IMR-90 (cell line): ENCODE measurements around the gene CABP2. TPM values are rescaled to one million over a fixed set of nuclear protein-coding genes. Genes with fewer than 3 reads are reported as not detected.

Experiments used
- ATAC-seq: fragments of 200-7000 bp; cut with Tn5 transposase; 2 replicates; pipeline ENCODE4 v1.9.1; 2020; ENCODE audit warnings: low read depth, mild to moderate bottlenecking, moderate library complexity
- BruUV-seq: library from RNA; stranded (reverse); fragments of 400-500 nt; replicated peaks from 2 replicates; lab custom pipeline; 2021; lab: Mats Ljungman, UMichigan
- CTCF ChIA-PET: fragments of 300-600 bp; formaldehyde crosslinking; extraction: SDS; loops from one replicate; lab custom pipeline; 2021; ENCODE audit warnings: antibody characterized with exemption; lab: Yijun Ruan, JAX
- POLR2A ChIA-PET: fragments of 300-600 bp; sonication (Branson Sonifier 250); formaldehyde crosslinking; loops from one replicate; lab custom pipeline; 2022; ENCODE audit warnings: antibody characterized with exemption; ENCODE audit not compliant: unreplicated experiment; lab: Charles Lee
- DNase-seq: peaks from one replicate; pipeline ENCODE4 v3.0.0; 2013
- H2AFZ ChIP-seq: replicated peaks from 2 replicates; pipeline ENCODE3; 2013; ENCODE audit warnings: low read length, mild to moderate bottlenecking; ENCODE audit not compliant: poor library complexity
- H2AK5ac ChIP-seq: 2 replicates; pipeline ENCODE4 v1.6.1; 2013; ENCODE audit warnings: low read depth, low read length, inconsistent platforms
- H2AK9ac ChIP-seq: replicated peaks from 2 replicates; pipeline ENCODE3; 2013; ENCODE audit warnings: mild to moderate bottlenecking, low read depth, low read length, moderate library complexity; ENCODE audit not compliant: poor library complexity
- H2BK120ac ChIP-seq: 2 replicates; pipeline ENCODE4 v1.6.1; 2013; ENCODE audit warnings: low read depth, low read length, inconsistent platforms
- H2BK15ac ChIP-seq: 3 replicates; pipeline ENCODE4 v1.6.1; 2013; ENCODE audit warnings: low read depth, low read length, inconsistent platforms
- H2BK20ac ChIP-seq: 2 replicates; pipeline ENCODE4 v1.6.1; 2013; ENCODE audit warnings: low read depth, mild to moderate bottlenecking, inconsistent platforms, low read length, moderate library complexity
- H2BK5ac ChIP-seq: 2 replicates; pipeline ENCODE4 v1.6.1; 2013; ENCODE audit warnings: mild to moderate bottlenecking, low read depth, low read length, inconsistent platforms; ENCODE audit not compliant: poor library complexity, severe bottlenecking
- H3K14ac ChIP-seq: replicated peaks from 2 replicates; pipeline ENCODE4 v1.6.1; 2013; ENCODE audit warnings: low read depth, low read length, inconsistent platforms
- H3K18ac ChIP-seq: 2 replicates; pipeline ENCODE4 v1.6.1; 2013; ENCODE audit warnings: low read depth, low read length, control low read depth
- H3K23ac ChIP-seq: 2 replicates; pipeline ENCODE4 v1.6.1; 2013; ENCODE audit warnings: low read depth, low read length, inconsistent platforms
- H3K27ac ChIP-seq: 2 replicates; pipeline ENCODE4 v1.5.1; 2013; ENCODE audit warnings: mild to moderate bottlenecking, control low read depth, low read length; ENCODE audit not compliant: insufficient read depth
- H3K27me3 ChIP-seq: 2 replicates; pipeline ENCODE4 v1.6.1; 2013; ENCODE audit warnings: low read length; ENCODE audit not compliant: control insufficient read depth, insufficient read depth
- H3K36me3 ChIP-seq: 2 replicates; pipeline ENCODE4 v1.6.1; 2013; ENCODE audit warnings: low read length, mixed read lengths; ENCODE audit not compliant: control insufficient read depth, insufficient read depth
- H3K4ac ChIP-seq: 2 replicates; pipeline ENCODE4 v1.6.1; 2013; ENCODE audit warnings: low read depth, low read length, inconsistent platforms
- H3K4me1 ChIP-seq: 2 replicates; pipeline ENCODE4 v1.6.1; 2013; ENCODE audit warnings: low read length, mixed read lengths; ENCODE audit not compliant: control insufficient read depth, insufficient read depth
- H3K4me2 ChIP-seq: 2 replicates; pipeline ENCODE4 v1.6.1; 2013; ENCODE audit warnings: low read depth, mild to moderate bottlenecking, control low read depth, low read length, moderate library complexity
- H3K4me3 ChIP-seq: 2 replicates; pipeline ENCODE4 v1.5.1; 2013; ENCODE audit warnings: low read depth, mild to moderate bottlenecking, control low read depth, low read length, moderate library complexity; ENCODE audit not compliant: insufficient read depth
- H3K56ac ChIP-seq: 2 replicates; pipeline ENCODE4 v1.6.1; 2013; ENCODE audit warnings: low read length, inconsistent platforms; ENCODE audit not compliant: insufficient read depth; ENCODE audit errors: extremely low read depth
- H3K79me1 ChIP-seq, 2 experiments: 2 replicates each; pipeline ENCODE4 v1.6.1; 2013; ENCODE audit warnings: low read length in 2 of 2, inconsistent platforms in 1 of 2, low read depth in 1 of 2
- H3K9ac ChIP-seq: 2 replicates; pipeline ENCODE4 v1.6.1; 2013; ENCODE audit warnings: low read depth, low read length, control low read depth
- H3K9me1 ChIP-seq: 2 replicates; pipeline ENCODE4 v1.6.1; 2013; ENCODE audit warnings: low read length, inconsistent platforms; ENCODE audit not compliant: insufficient read depth
- H3K9me3 ChIP-seq: 2 replicates; pipeline ENCODE4 v1.6.1; 2013; ENCODE audit warnings: low read length; ENCODE audit not compliant: control insufficient read depth, insufficient read depth
- H4K20me1 ChIP-seq: 2 replicates; pipeline ENCODE4 v1.6.1; 2013; ENCODE audit warnings: low read length, inconsistent platforms; ENCODE audit not compliant: insufficient read depth
- H4K5ac ChIP-seq: 2 replicates; pipeline ENCODE4 v1.6.1; 2013; ENCODE audit warnings: mild to moderate bottlenecking, low read depth, low read length, control low read depth
- H4K8ac ChIP-seq, 2 experiments: 2 replicates each; pipeline ENCODE4 v1.6.1; 2013; ENCODE audit warnings: low read depth in 2 of 2, low read length in 2 of 2, control low read depth in 1 of 2, inconsistent platforms in 1 of 2
- H4K91ac ChIP-seq: 2 replicates; pipeline ENCODE4 v1.6.1; 2013; ENCODE audit warnings: low read depth, low read length, inconsistent platforms; ENCODE audit not compliant: insufficient read depth
- BHLHE40 ChIP-seq: fragments of 150-350 bp; IDR thresholded peaks from 2 replicates; pipeline ENCODE4 v1.6.1; 2016; ENCODE audit warnings: mild to moderate bottlenecking, low read depth, low read length
- CHD1 ChIP-seq: IDR thresholded peaks from 2 replicates; pipeline ENCODE4 v1.6.1; 2012; ENCODE audit warnings: low read depth, low read length, improper control_type of control experiment
- RAD21 ChIP-seq: IDR thresholded peaks from 2 replicates; pipeline ENCODE4 v1.6.1; 2012; ENCODE audit warnings: low read length, improper control_type of control experiment
- WGBS, 2 experiments: methylation state at CpG; one replicate each; pipeline versions ENCODE4 v1.1.5 to v1.1.7; 2013; ENCODE audit warnings: missing lambda C conversion rate in 2 of 2; ENCODE audit not compliant: insufficient read length in 1 of 2; ENCODE audit errors: extremely low coverage in 2 of 2; 5-methylcytosine and 5-hydroxymethylcytosine counted together
- dilution Hi-C: fragments of 300-500 bp; cut with HindIII; formaldehyde crosslinking; loops from one replicate; pipeline ENCODE4 v1.14.3; 2018; ENCODE audit warnings: low sequenced_read_pairs; ENCODE audit not compliant: unreplicated experiment
- in situ Hi-C: fragments of 300-500 bp; cut with MboI; formaldehyde crosslinking; loops from 3 replicates; pipeline ENCODE4 v1.14.3; 2019; ENCODE audit warnings: low sequenced_read_pairs, inconsistent platforms, mixed read lengths
- intact Hi-C: fragments of 100-400 bp; cut with micrococcal nuclease; formaldehyde crosslinking; loops from 2 replicates; pipeline ENCODE4 v1.10.0; 2022
- polyA plus RNA-seq, 3 experiments: library from polyadenylated mRNA; depleted of rRNA; stranded (reverse); fragments of >200 nt; gene quantifications; 2 replicates each; pipeline ENCODE4 v1.2.3, GENCODE V29; 2012; ENCODE audit warnings: low replicate concordance in 1 of 3
- total RNA-seq: library from RNA; depleted of rRNA; stranded (reverse); fragments of >200 nt; gene quantifications from 2 replicates; pipeline ENCODE4 v1.2.3, GENCODE V29; 2012

Gene CABP2
- total and polyA plus RNA-seq, 2 of the 4 experiments (the other 2 are of a cell fraction): not detected

GRCh38 chr11:67524480-67524808 is 1.2 kb upstream of the CABP2 start:
- Histone ChIP-seq H3K4me1 (no peaks in the 10 kb centered on the region), H3K9ac (no peak overlapping the region), H2AK9ac (no peak overlapping the region), H2BK15ac (no peak overlapping the region), H4K5ac (no peak overlapping the region), H4K91ac (no peak overlapping the region), H3K79me1 (no peaks in the 10 kb centered on the region), H3K9me1 (no peaks in the 10 kb centered on the region), H3K27ac (no peak overlapping the region), H3K4me2 (no peak overlapping the region), H3K4ac (no peak overlapping the region), H2AFZ (no peak overlapping the region), H3K9me3 (no peaks in the 10 kb centered on the region), H3K4me3 (no peak overlapping the region), H2BK20ac (no peak overlapping the region), H2AK5ac (no peak overlapping the region), H2BK5ac (no peak overlapping the region), H4K8ac (no peak overlapping the region), H3K14ac (no peak overlapping the region), H3K18ac (no peak overlapping the region), H3K56ac (no peak overlapping the region), H4K20me1 (no peaks in the 10 kb centered on the region), H3K23ac (no peak overlapping the region), H3K36me3 (no peaks in the 10 kb centered on the region), H2BK120ac (no peak overlapping the region), H3K27me3 (peaks cover 18% of the 10 kb centered on the region)
- 63% methylated on average over 6 of the region's 9 CpGs; no CpG with 5 or more reads in 1 of the 2 experiments for WGBS, 2 experiments
- ATAC-seq (no peak), DNase-seq (no peak)
- ChIA-PET CTCF (no interaction called here), POLR2A (no interaction called here)
- in situ Hi-C loops: no loop called here
- TF ChIP-seq RAD21 (no peak), CHD1 (no peak), BHLHE40 (no peak)
- dilution Hi-C loops: no loop called here
- intact Hi-C loops: no loop called here
- BruUV-seq: no TSS peak
